Nephron (organoid): ENCODE measurements around the gene FBLN2.

Source experiments
- H3K27ac Mint-ChIP-seq, 3 experiments: 2 replicates each; pipeline ENCODE4 v1.8.0; 2020; ENCODE audit warnings: mixed read lengths in 3 of 3, mild to moderate bottlenecking in 2 of 3, moderate library complexity in 1 of 3
- H3K27me3 Mint-ChIP-seq: 2 replicates; pipeline ENCODE4 v1.8.0; 2021; ENCODE audit warnings: low read depth, mild to moderate bottlenecking, moderate library complexity, mixed read lengths
- H3K36me3 Mint-ChIP-seq: 2 replicates; pipeline ENCODE4 v1.8.0; 2020; ENCODE audit warnings: low read depth, mixed read lengths
- H3K4me1 Mint-ChIP-seq: 2 replicates; pipeline ENCODE4 v1.8.0; 2020; ENCODE audit warnings: mixed read lengths
- H3K4me3 Mint-ChIP-seq, 3 experiments: 2 replicates each; pipeline ENCODE4 v1.8.0; 2020; ENCODE audit warnings: mild to moderate bottlenecking in 3 of 3, mixed read lengths in 3 of 3, moderate library complexity in 2 of 3
- H3K9me3 Mint-ChIP-seq: 2 replicates; pipeline ENCODE4 v1.8.0; 2020; ENCODE audit warnings: mixed read lengths
- CTCF ChIP-seq, 3 experiments: fragments of 200-600 bp; sonication (generic); IDR thresholded peaks; one replicate each; pipeline ENCODE4 v1.5.0; 2021; ENCODE audit warnings: antibody characterized with exemption in 3 of 3; ENCODE audit not compliant: unreplicated experiment in 3 of 3

Gene FBLN2

DNA sequence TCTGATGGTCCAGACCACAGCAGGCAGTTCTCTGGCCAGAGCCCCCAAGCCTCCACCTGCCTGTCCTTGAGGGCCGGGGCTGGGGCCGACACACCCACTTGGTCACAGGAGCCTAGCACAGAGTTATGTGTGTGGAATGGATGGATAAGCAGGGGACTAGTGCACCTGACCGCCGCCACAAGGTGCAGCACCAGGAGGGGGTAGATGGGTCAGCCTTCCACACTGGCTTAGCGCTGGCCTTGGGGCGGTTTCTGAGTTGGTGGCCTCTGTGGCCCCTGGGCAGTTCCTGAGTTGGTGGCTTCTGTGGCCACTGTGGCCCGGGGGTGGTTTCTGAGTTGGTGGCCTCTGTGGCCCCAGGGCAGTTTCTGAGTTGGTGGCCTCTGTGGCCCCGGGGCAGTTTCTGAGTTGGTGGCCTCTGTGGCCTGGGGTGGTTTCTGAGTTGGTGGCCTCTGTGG lies 75.8 kb downstream of the FBLN2 start:
- Mint-ChIP-seq H3K27me3 (peaks cover 4% of the 10 kb centered on the region), H3K4me1 (no peaks in the 10 kb centered on the region), H3K27ac (no peak overlapping the region), H3K36me3 (peaks cover 8% of the 10 kb centered on the region), H3K4me3 (no peak overlapping the region), H3K9me3 (no peaks in the 10 kb centered on the region)
- no peak for TF ChIP-seq CTCF (IDR thresholded peaks at IDR 0.05; ENCODE audit: unreplicated experiment in 3 of 3)

DNA sequence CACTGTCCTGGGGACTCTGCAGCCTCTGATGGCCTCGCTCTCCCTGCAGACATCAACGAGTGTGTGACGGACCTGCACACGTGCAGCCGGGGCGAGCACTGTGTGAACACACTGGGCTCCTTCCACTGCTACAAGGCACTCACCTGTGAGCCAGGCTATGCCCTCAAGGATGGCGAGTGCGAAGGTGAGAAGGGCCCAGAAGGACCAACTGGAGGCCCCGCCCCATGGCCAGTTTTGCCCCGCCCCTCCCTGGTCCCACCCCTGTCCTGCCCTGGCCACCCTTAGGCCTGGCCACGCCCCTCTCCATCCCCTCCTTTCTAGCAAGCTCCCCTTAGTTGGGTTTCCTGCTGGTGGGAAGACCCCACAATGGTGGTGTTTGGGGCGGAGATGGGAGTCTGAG lies 77.5 kb downstream of the FBLN2 start:
- Mint-ChIP-seq H3K9me3 (no peaks in the 10 kb centered on the region), H3K27me3 (peaks cover 4% of the 10 kb centered on the region), H3K4me1 (no peaks in the 10 kb centered on the region), H3K36me3 (peaks cover 8% of the 10 kb centered on the region), H3K27ac (no peak overlapping the region), H3K4me3 (no peak overlapping the region)
- TF ChIP-seq CTCF (IDR thresholded peaks at IDR 0.05; ENCODE audit: unreplicated experiment in 3 of 3): no peak

DNA sequence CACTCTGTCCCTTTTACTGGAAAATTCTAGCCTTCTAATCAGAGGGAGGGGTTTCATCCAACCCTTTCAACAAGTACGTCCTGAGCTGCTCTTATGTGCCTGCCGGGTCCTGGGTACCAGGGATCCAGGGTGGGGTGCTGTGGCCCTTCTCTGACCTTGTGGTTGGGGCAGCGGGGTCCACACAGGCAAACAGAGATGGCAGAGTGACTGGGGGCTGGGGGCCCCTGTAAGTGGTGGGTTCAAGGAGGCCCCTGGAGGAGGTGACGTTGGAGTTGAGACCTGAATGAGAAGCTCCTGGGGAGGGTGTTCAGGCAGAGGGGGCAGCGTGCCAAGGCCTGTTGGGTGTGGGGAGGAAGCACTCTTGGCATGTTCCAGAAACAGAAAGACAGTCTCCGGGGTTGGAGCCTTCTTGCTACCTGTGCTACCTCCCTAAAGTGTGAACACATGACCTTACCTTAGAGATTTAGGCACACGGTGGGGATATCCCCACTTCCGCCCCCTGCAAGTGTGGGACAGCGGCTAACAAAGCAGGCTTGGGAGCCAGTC lies 78.1 kb downstream of the FBLN2 start:
- Mint-ChIP-seq H3K9me3 (no peaks in the 10 kb centered on the region), H3K4me3 (no peak overlapping the region), H3K27ac (no peak overlapping the region), H3K4me1 (no peaks in the 10 kb centered on the region), H3K27me3 (peaks cover 4% of the 10 kb centered on the region), H3K36me3 (peaks cover 8% of the 10 kb centered on the region)
- TF ChIP-seq CTCF (IDR thresholded peaks at IDR 0.05; ENCODE audit: unreplicated experiment in 3 of 3): no peak

DNA sequence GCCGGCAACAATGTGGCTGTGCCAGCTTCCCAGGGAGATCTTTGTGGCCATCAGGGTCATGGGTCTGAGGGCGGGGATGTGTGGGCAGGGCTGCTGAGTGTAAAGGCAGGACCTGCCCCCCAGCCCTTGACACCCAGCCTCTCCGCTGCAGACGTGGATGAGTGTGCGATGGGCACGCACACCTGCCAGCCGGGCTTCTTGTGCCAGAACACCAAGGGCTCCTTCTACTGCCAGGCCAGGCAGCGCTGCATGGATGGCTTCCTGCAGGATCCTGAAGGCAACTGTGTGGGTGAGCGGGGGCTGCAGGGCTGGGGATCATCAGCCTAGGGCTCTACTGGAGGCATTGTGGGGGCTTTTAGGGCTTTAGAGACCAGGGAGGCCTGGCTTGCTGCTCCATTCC lies 78.8 kb downstream of the FBLN2 start:
- Mint-ChIP-seq H3K4me1 (no peaks in the 10 kb centered on the region), H3K4me3 (no peak overlapping the region), H3K27me3 (peaks cover 4% of the 10 kb centered on the region), H3K27ac (no peak overlapping the region), H3K36me3 (peaks cover 8% of the 10 kb centered on the region), H3K9me3 (no peaks in the 10 kb centered on the region)
- no peak for TF ChIP-seq CTCF (IDR thresholded peaks at IDR 0.05; ENCODE audit: unreplicated experiment in 3 of 3)

DNA sequence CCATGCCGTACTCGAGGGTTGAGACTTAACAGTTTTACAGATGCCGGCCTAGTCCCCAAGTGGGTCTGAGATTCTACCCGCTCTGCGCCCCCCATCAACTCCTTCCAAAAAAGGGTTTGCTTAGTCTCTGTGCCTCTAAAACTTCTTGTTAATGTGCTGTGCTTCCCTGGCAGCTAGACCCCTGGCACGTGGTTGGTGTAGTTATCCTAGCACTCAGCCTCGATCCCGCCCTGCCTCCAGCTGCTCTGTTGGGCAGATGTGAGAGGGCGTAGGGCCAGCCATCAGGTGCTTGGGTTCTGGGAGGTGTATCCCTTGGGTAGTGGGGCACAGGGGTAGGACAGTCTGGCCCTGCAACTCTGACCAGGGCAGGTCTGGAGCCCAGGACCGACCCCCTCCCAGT lies 79.5 kb downstream of the FBLN2 start:
- no peak for TF ChIP-seq CTCF (IDR thresholded peaks at IDR 0.05; ENCODE audit: unreplicated experiment in 3 of 3)
- Mint-ChIP-seq H3K4me1 (no peaks in the 10 kb centered on the region), H3K9me3 (no peaks in the 10 kb centered on the region), H3K27ac (no peak overlapping the region), H3K36me3 (peaks cover 8% of the 10 kb centered on the region), H3K4me3 (no peak overlapping the region), H3K27me3 (peaks cover 4% of the 10 kb centered on the region)

DNA sequence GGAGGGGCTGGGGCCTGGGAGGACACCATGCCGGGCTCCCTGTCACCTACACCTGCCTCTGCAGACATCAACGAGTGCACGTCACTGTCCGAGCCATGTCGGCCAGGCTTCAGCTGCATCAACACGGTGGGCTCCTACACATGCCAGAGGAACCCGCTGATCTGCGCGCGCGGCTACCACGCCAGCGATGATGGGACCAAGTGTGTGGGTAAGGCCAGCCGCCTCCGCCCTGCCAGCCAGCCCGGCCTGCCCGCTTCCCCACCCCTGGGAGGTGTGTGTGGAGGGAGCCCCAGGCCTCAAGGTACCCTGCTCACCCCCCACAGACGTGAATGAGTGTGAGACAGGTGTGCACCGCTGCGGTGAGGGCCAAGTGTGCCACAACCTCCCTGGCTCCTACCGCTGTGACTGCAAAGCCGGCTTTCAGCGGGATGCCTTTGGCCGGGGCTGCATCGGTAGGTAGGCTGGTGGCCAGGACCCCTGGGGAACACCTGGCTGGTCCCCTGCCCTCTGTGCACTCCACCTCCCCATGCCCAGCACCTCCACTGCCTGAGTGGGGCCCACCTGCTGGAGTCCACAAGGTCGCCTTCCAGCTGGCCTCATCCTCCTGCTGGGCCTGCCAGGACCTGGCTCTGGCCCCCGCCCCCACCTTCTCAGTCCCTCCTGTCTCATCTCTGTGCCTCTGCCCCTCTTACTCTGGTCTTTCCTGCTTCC lies 80.1 kb downstream of the FBLN2 start:
- peaks cover 5% of the 10 kb centered on the region for H3K27me3 Mint-ChIP-seq
- H3K27ac Mint-ChIP-seq: no peak overlapping the region
- no peak for TF ChIP-seq CTCF (IDR thresholded peaks at IDR 0.05; ENCODE audit: unreplicated experiment in 3 of 3)
- no peak overlapping the region for H3K4me3 Mint-ChIP-seq
- H3K4me1 Mint-ChIP-seq: no peaks in the 10 kb centered on the region
- peaks cover 8% of the 10 kb centered on the region for H3K36me3 Mint-ChIP-seq
- H3K9me3 Mint-ChIP-seq: no peaks in the 10 kb centered on the region
